Neural progenitor cell (in vitro differentiated cells): ENCODE data around the gene ZNF771. TPM values are rescaled to one million over a fixed set of nuclear protein-coding genes. Genes with fewer than 3 reads are reported as not detected.

ENCODE experiments used
- DNase-seq: peaks from one replicate; pipeline ENCODE4 v3.0.0-alpha.2; 2016; ENCODE audit warnings: low spot score
- H2AFZ ChIP-seq: fragments of 200-600 bp; sonication (generic); replicated peaks from 2 replicates; pipeline ENCODE4 v1.6.1; 2016; ENCODE audit warnings: antibody characterized with exemption
- H3F3A ChIP-seq: fragments of 200-600 bp; sonication (generic); 2 replicates; pipeline ENCODE4 v1.6.1; 2016; ENCODE audit warnings: antibody characterized with exemption, low read depth
- H3K27ac ChIP-seq: fragments of 200-600 bp; sonication (generic); 2 replicates; pipeline ENCODE4 v1.5.1; 2016; ENCODE audit warnings: mild to moderate bottlenecking
- H3K27me3 ChIP-seq: fragments of 200-600 bp; sonication (generic); 2 replicates; pipeline ENCODE4 v1.6.1; 2016; ENCODE audit warnings: mild to moderate bottlenecking, moderate library complexity
- H3K36me3 ChIP-seq: fragments of 200-600 bp; sonication (generic); 2 replicates; pipeline ENCODE4 v1.5.1; 2016
- H3K4me1 ChIP-seq: fragments of 200-600 bp; sonication (generic); 2 replicates; pipeline ENCODE4 v1.6.1; 2016; ENCODE audit warnings: mixed run types
- H3K4me2 ChIP-seq: fragments of 200-600 bp; sonication (generic); 2 replicates; pipeline ENCODE4 v1.6.1; 2016
- H3K4me3 ChIP-seq: fragments of 200-600 bp; sonication (generic); 2 replicates; pipeline ENCODE4 v1.5.1; 2016
- H3K79me2 ChIP-seq: fragments of 200-600 bp; sonication (generic); 2 replicates; pipeline ENCODE4 v1.6.1; 2016; ENCODE audit warnings: low read depth
- H3K9ac ChIP-seq: fragments of 200-600 bp; sonication (generic); 2 replicates; pipeline ENCODE4 v1.6.1; 2016
- H3K9me3 ChIP-seq: fragments of 200-600 bp; sonication (generic); 2 replicates; pipeline ENCODE4 v1.5.1; 2016; ENCODE audit warnings: low read depth
- H4K20me1 ChIP-seq: fragments of 200-600 bp; sonication (generic); 2 replicates; pipeline ENCODE4 v1.6.1; 2016; ENCODE audit warnings: low read depth
- H3K27ac Mint-ChIP-seq: 3 replicates; pipeline ENCODE4 v1.8.0; 2021; ENCODE audit warnings: mixed read lengths
- H3K27me3 Mint-ChIP-seq: 2 replicates; pipeline ENCODE4 v1.8.0; 2022; ENCODE audit warnings: low read depth, mild to moderate bottlenecking, inconsistent platforms, moderate library complexity, mixed read lengths; ENCODE audit not compliant: insufficient read depth
- H3K36me3 Mint-ChIP-seq: 3 replicates; pipeline ENCODE4 v1.8.0; 2021; ENCODE audit warnings: mixed read lengths
- H3K4me1 Mint-ChIP-seq: 3 replicates; pipeline ENCODE4 v1.8.0; 2021; ENCODE audit warnings: mixed read lengths
- H3K4me3 Mint-ChIP-seq: 3 replicates; pipeline ENCODE4 v1.8.0; 2021; ENCODE audit warnings: mild to moderate bottlenecking, moderate library complexity, mixed read lengths
- H3K9me3 Mint-ChIP-seq: 3 replicates; pipeline ENCODE4 v1.8.0; 2020; ENCODE audit warnings: mixed read lengths
- EZH2 ChIP-seq: fragments of 200-600 bp; sonication (generic); IDR thresholded peaks from 2 replicates; pipeline ENCODE4 v1.6.1; 2017; ENCODE audit warnings: antibody characterized with exemption, mild to moderate bottlenecking, moderate library complexity
- EZH2phosphoT487 ChIP-seq: fragments of 200-600 bp; sonication (generic); IDR thresholded peaks from 2 replicates; pipeline ENCODE4 v1.6.1; 2017; ENCODE audit warnings: antibody characterized with exemption
- total RNA-seq: library from RNA; depleted of rRNA; stranded (reverse); fragments of >200 nt; gene quantifications from 2 replicates; pipeline ENCODE4 v1.2.3, GENCODE V29; 2015; ENCODE audit warnings: low replicate concordance
- TF ChIP-seq, protein P1 (sequence below): fragments of 200-600 bp; sonication (generic); IDR thresholded peaks from 2 replicates; pipeline ENCODE4 v1.5.1; 2017; ENCODE audit warnings: antibody characterized with exemption, mild to moderate bottlenecking

ZNF771 gene
- total RNA-seq, 1 donor from 2014 or later: 6.0 TPM

GRCh38 chr16:30456302-30456701, 48.9 kb downstream of the ZNF771 start:
- Mint-ChIP-seq H3K9me3 (no peaks in the 10 kb centered on the region), H3K36me3 (no peaks in the 10 kb centered on the region)
- no peak for DNase-seq

DNA sequence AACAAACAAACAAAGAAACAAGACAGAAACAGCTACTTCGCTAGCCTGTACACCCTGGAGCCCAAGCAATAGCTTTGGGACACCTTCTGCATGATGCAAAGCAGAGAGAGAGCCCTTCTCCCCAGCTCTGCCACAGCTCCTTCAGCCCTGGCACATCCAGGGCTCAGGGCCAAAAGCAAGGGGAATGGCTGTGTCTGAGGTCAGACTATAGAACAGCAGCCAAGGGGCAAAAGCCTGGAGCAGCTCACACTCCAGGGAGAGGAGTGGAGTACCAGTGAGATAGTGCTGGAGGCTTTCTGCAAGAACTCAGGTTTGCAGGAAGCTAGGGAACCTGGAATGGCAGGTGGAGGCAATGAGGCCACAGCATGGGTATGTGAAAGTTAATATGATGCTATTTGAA, 49.9 kb downstream of the ZNF771 start:
- no peaks in the 10 kb centered on the region for H3K9me3 Mint-ChIP-seq
- no peak overlapping the region for H3K9ac ChIP-seq
- H4K20me1 ChIP-seq: no peaks in the 10 kb centered on the region
- no peak overlapping the region for H3K4me3 Mint-ChIP-seq
- TF ChIP-seq EZH2phosphoT487 (no peak), EZH2 (no peak)
- TF ChIP-seq, protein P1, sequence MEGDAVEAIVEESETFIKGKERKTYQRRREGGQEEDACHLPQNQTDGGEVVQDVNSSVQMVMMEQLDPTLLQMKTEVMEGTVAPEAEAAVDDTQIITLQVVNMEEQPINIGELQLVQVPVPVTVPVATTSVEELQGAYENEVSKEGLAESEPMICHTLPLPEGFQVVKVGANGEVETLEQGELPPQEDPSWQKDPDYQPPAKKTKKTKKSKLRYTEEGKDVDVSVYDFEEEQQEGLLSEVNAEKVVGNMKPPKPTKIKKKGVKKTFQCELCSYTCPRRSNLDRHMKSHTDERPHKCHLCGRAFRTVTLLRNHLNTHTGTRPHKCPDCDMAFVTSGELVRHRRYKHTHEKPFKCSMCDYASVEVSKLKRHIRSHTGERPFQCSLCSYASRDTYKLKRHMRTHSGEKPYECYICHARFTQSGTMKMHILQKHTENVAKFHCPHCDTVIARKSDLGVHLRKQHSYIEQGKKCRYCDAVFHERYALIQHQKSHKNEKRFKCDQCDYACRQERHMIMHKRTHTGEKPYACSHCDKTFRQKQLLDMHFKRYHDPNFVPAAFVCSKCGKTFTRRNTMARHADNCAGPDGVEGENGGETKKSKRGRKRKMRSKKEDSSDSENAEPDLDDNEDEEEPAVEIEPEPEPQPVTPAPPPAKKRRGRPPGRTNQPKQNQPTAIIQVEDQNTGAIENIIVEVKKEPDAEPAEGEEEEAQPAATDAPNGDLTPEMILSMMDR: no peak
- no peak overlapping the region for H3K4me2 ChIP-seq
- H3K9me3 ChIP-seq: no peaks in the 10 kb centered on the region
- no peaks in the 10 kb centered on the region for H3K27me3 ChIP-seq
- H3K79me2 ChIP-seq: no peaks in the 10 kb centered on the region
- H3K36me3 ChIP-seq: no peaks in the 10 kb centered on the region
- no peaks in the 10 kb centered on the region for H3K4me1 ChIP-seq
- no peaks in the 10 kb centered on the region for H3K36me3 Mint-ChIP-seq
- H3K4me1 Mint-ChIP-seq: peaks cover 6% of the 10 kb centered on the region
- peaks cover 6% of the 10 kb centered on the region for H3K27me3 Mint-ChIP-seq
- no peak overlapping the region for H3K4me3 ChIP-seq
- H3F3A ChIP-seq: no peaks in the 10 kb centered on the region
- no peak overlapping the region for H3K27ac Mint-ChIP-seq
- no peak for DNase-seq
- H2AFZ ChIP-seq: no peak overlapping the region
- no peak overlapping the region for H3K27ac ChIP-seq

More at GRCh38 chr16:30456302-30456701, 48.9 kb downstream of the ZNF771 start:
- Histone ChIP-seq H4K20me1 (no peaks in the 10 kb centered on the region), H3K4me3 (no peak overlapping the region), H3F3A (no peaks in the 10 kb centered on the region), H3K27ac (no peak overlapping the region), H3K4me2 (no peak overlapping the region), H2AFZ (no peak overlapping the region), H3K79me2 (no peaks in the 10 kb centered on the region), H3K36me3 (no peaks in the 10 kb centered on the region), H3K9ac (no peak overlapping the region), H3K27me3 (no peaks in the 10 kb centered on the region), H3K9me3 (no peaks in the 10 kb centered on the region), H3K4me1 (no peaks in the 10 kb centered on the region)
- Mint-ChIP-seq H3K27me3 (peaks cover 6% of the 10 kb centered on the region), H3K4me3 (no peak overlapping the region), H3K27ac (no peak overlapping the region), H3K4me1 (peaks cover 6% of the 10 kb centered on the region)
- TF ChIP-seq, protein P1: no peak
- TF ChIP-seq EZH2phosphoT487: no peak
- TF ChIP-seq EZH2: no peak

DNA sequence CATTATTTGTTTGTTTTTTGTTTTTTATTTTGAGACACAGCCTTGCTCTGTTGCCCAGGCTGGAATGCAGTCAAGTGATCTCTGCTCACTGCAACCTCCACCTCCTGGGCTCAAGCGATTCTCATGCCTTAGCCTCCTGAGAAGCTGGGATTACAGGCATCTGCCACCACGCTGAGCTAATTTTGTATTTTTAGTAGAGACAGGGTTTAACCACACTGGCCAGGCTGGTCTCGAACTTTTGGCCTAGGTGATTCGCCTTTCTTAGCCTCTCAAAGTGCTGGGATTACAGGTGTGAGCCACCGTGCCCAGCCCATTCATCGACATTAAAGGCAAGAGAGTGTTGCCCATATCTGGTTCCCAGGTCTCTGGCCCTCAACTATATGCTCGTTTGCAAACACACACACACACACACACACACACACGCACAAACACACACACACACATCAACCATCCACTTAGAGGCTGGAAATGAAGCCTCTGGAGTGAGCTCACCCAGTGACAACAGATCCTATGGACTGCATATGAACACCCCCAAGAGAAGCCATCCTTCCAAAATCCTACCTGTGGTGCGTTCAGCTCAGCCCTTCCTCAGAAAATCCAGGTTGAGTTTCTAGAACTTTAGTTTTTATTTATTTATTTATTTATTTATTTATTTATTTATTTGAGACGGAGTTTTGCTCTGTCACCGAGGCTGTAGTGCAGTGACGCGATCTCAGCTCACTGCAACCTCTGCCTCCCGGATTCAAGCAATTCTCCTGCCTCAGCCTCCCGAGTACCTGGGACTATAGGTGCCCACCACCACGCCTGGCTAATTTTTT, 50.5 kb downstream of the ZNF771 start:
- H3K36me3 Mint-ChIP-seq: no peaks in the 10 kb centered on the region
- H3K27me3 Mint-ChIP-seq: peaks cover 6% of the 10 kb centered on the region
- TF ChIP-seq, protein P1: no peak
- TF ChIP-seq EZH2phosphoT487: no peak
- no peak for TF ChIP-seq EZH2
- no peaks in the 10 kb centered on the region for H3K4me1 ChIP-seq
- H3K79me2 ChIP-seq: no peaks in the 10 kb centered on the region
- no peak overlapping the region for H3K27ac ChIP-seq
- no peak overlapping the region for H3K9ac ChIP-seq
- H3K27me3 ChIP-seq: no peaks in the 10 kb centered on the region
- no peak overlapping the region for H3K4me3 ChIP-seq
- H3K27ac Mint-ChIP-seq: no peak overlapping the region
- no peaks in the 10 kb centered on the region for H3K36me3 ChIP-seq
- H3K9me3 ChIP-seq: no peaks in the 10 kb centered on the region
- no peak overlapping the region for H3K4me2 ChIP-seq
- no peak overlapping the region for H2AFZ ChIP-seq
- H3K9me3 Mint-ChIP-seq: no peaks in the 10 kb centered on the region
- no peak for DNase-seq
- H3K4me3 Mint-ChIP-seq: no peak overlapping the region
- H3F3A ChIP-seq: no peaks in the 10 kb centered on the region
- H3K4me1 Mint-ChIP-seq: no peaks in the 10 kb centered on the region
- no peaks in the 10 kb centered on the region for H4K20me1 ChIP-seq
